ENCODE results near the gene SLC6A6. TPM values are rescaled to one million over a fixed set of nuclear protein-coding genes. Genes with fewer than 3 reads are reported as not detected.
A peak's percentile ranks its signal among the peaks of the same experiment; 100 is the strongest.

SLC6A6 gene
- total RNA-seq, 2 donors from 2014 or later: 43.1 to 56.5 TPM

DNA sequence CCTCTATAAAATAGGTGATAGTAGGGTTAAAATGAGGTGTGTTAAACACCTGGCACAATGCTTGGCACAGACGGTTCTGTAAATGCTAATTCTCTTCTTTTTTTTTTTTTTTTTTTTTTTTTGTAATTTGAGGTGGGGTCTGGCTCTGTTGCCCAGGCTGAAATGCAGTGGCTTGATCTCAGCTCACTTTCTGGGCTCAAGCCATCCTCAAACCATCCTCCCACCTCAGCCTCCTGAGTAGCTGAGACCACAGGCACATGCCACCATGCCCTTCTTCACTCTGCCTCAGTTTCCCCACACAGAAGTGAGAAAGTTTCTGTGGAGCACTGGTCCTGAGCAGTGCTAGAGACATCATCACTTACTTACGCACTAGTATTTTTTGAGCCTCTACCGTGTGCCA is 57.4 kb downstream of the SLC6A6 start:
- no peaks in the 10 kb centered on the region for H3K9me3 Mint-ChIP-seq
- no peak overlapping the region for H3K4me3 Mint-ChIP-seq
- Histone ChIP-seq H3K27ac (ENCODE audit: low read depth, low read length) (no peak overlapping the region), H3K4me1 (ENCODE audit: control insufficient read depth, insufficient read depth, low read length) (peaks cover 18% of the 10 kb centered on the region), H3K27me3 (ENCODE audit: control insufficient read depth, insufficient read depth, low read length, poor library complexity, severe bottlenecking) (no peaks in the 10 kb centered on the region), H3K36me3 (ENCODE audit: control insufficient read depth, insufficient read depth, low read length) (peaks cover 19% of the 10 kb centered on the region), H3K9ac (ENCODE audit: extremely low read depth, low read length, poor library complexity, severe bottlenecking) (no peak overlapping the region), H3K9me3 (ENCODE audit: control insufficient read depth, low read length) (no peaks in the 10 kb centered on the region), H3K4me3 (ENCODE audit: low read length) (no peak overlapping the region)
- 96 to 100% methylated on average over 2 to 3 of the region's 3 CpGs for WGBS, 2 experiments (ENCODE audit: insufficient coverage in 1 of 2, insufficient read length in 1 of 2)
- peaks cover 55% of the 10 kb centered on the region for H3K4me1 Mint-ChIP-seq
- TF ChIP-seq CTCF (conservative IDR thresholded peaks at IDR 0.05): no peak
- no peak overlapping the region for H3K27ac Mint-ChIP-seq
- DNase-seq: no peak
- no peaks in the 10 kb centered on the region for H3K27me3 Mint-ChIP-seq (ENCODE audit: insufficient read depth)
- peaks cover 20% of the 10 kb centered on the region for H3K36me3 Mint-ChIP-seq (ENCODE audit: low read depth)

DNA sequence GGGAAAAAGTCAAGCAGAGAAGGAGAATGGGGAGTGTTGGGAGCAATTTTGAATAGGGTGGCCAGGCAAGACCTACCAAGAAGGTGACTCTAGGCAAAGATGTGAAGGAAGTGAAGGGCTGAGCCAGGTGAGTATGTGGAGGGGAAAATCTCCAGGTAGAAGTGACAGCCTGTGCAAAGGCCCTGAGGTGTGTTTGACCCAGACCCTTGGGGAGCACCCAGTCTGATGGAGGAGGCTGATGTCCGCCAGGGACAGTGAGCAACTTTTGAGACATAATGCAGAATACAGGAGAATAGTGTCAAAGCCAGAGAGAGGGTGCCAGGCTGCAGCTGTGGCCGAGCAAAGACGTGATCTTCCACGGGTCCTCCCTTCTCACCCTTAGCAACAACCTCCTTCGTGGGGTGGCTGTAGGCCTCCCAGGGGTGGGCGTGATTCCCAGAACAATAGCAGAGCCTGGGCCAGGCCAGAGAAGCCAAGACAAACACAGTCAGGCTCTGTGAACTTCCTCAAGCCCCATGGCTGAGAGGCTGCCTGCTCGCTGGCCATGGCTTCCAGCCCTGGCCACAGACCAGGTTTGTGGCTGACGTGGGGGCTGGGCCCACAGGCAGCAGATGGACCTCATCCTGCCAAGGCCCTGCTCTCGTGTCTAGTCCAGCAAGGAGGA is 58.1 kb downstream of the SLC6A6 start:
- H3K9ac ChIP-seq (ENCODE audit: extremely low read depth, low read length, poor library complexity, severe bottlenecking): no peak overlapping the region
- H3K27ac ChIP-seq (ENCODE audit: low read depth, low read length): no peak overlapping the region
- Mint-ChIP-seq H3K36me3 (ENCODE audit: low read depth) (peaks cover 20% of the 10 kb centered on the region), H3K27me3 (ENCODE audit: insufficient read depth) (no peaks in the 10 kb centered on the region), H3K4me1 (peaks cover 55% of the 10 kb centered on the region), H3K27ac (peak overlapping the region; percentile 62), H3K4me3 (no peak overlapping the region), H3K9me3 (no peaks in the 10 kb centered on the region)
- no peaks in the 10 kb centered on the region for H3K9me3 ChIP-seq (ENCODE audit: control insufficient read depth, low read length)
- 92 to 100% methylated on average over 2 to 9 of the region's 9 CpGs for WGBS, 2 experiments (ENCODE audit: insufficient coverage in 1 of 2, insufficient read length in 1 of 2)
- no peak for DNase-seq
- peaks cover 23% of the 10 kb centered on the region for H3K36me3 ChIP-seq (ENCODE audit: control insufficient read depth, insufficient read depth, low read length)
- peaks cover 18% of the 10 kb centered on the region for H3K4me1 ChIP-seq (ENCODE audit: control insufficient read depth, insufficient read depth, low read length)
- no peak overlapping the region for H3K4me3 ChIP-seq (ENCODE audit: low read length)
- no peak for TF ChIP-seq CTCF (conservative IDR thresholded peaks at IDR 0.05)
- H3K27me3 ChIP-seq (ENCODE audit: control insufficient read depth, insufficient read depth, low read length, poor library complexity, severe bottlenecking): no peaks in the 10 kb centered on the region

GRCh38 chr3:14461006-14461747 is 58.8 kb downstream of the SLC6A6 start:
- Histone ChIP-seq H3K36me3 (ENCODE audit: control insufficient read depth, insufficient read depth, low read length) (peaks cover 17% of the 10 kb centered on the region), H3K27me3 (ENCODE audit: control insufficient read depth, insufficient read depth, low read length, poor library complexity, severe bottlenecking) (no peaks in the 10 kb centered on the region), H3K27ac (ENCODE audit: low read depth, low read length) (no peak overlapping the region), H3K9ac (ENCODE audit: extremely low read depth, low read length, poor library complexity, severe bottlenecking) (no peak overlapping the region), H3K9me3 (ENCODE audit: control insufficient read depth, low read length) (no peaks in the 10 kb centered on the region), H3K4me1 (ENCODE audit: control insufficient read depth, insufficient read depth, low read length) (peaks cover 18% of the 10 kb centered on the region), H3K4me3 (ENCODE audit: low read length) (no peak overlapping the region)
- DNase-seq: no peak
- H3K36me3 Mint-ChIP-seq (ENCODE audit: low read depth): peaks cover 20% of the 10 kb centered on the region
- peaks cover 55% of the 10 kb centered on the region for H3K4me1 Mint-ChIP-seq
- no peaks in the 10 kb centered on the region for H3K9me3 Mint-ChIP-seq
- H3K27ac Mint-ChIP-seq: peak overlapping the region; percentile 62
- no peak overlapping the region for H3K4me3 Mint-ChIP-seq
- no peak for TF ChIP-seq CTCF (conservative IDR thresholded peaks at IDR 0.05)
- WGBS, 2 experiments (ENCODE audit: insufficient coverage in 1 of 2, insufficient read length in 1 of 2): 83 to 92% methylated on average over 9 to 13 of the region's 13 CpGs
- H3K27me3 Mint-ChIP-seq (ENCODE audit: insufficient read depth): no peaks in the 10 kb centered on the region

Measured in endodermal cell (in vitro differentiated cells).